ENCODE results near the gene HIPK2.

The HIPK2 gene

GRCh38 chr7:139525239-139525638 lies 252.6 kb downstream of the HIPK2 start:
- no peak for DNase-seq

GRCh38 chr7:139523968-139524815 lies 253.6 kb downstream of the HIPK2 start:
- no peak for DNase-seq

DNA sequence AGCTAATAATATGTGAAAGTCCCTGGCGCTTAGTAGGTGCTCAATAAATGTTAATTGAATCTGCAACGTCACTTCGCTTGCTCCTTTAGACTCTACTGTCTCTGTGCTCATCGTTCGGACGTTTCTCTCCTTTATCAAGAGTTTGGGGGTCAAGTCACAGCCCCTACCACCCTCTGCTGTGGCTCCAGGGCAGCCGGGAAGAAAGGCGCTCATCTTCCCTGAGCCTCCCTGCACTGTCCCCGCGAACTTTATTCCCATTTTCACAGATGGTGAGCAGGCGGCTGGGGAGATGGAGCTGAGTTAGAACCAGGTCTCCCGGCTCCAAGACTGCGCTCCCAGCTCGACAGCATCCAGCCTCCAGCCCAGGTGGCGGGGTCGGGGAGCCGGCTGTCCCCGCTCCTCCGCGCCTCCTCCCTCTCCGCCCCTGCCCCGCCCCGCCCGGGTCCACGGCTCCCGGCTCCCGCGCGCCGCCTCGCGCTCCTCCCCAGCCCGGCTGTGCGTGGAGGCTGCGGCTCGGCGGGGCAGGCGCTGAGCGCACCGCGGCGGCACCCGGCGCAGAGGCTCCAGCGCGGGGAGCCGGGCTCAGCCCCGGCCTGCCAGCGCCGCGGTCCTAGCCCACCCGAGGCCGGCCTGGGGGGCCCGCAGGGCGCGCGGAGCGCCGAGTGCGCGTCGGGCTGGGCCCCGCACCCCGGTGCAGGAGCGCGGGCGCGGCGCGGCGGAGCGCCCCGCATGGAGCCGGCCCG lies 254.4 kb downstream of the HIPK2 start, which contains the start of gene CLEC2L:
Gene CLEC2L (plus strand): TSS at position 487 of the 743 bp plus-strand sequence. CDS start 243 bp downstream, at position 730.
- DNase-seq, result peak; percentile 39

DNA sequence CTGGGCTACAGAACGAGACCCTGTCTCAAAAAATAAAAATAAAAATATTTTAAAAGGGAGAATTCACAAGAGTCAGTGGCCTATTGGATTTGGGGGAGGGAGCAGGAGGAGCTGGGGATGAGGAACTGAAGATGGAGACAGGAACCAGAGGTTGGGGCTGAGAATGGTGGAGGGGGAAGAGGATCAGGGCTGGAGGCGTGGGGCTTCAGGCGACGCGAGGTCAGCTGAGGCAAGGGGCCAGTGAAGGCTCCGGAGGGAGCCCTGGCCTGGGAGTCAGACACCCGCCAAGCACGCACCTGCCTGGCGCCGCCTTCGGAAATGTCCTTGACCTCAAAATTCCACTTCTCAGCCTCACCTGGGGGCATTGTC lies 255.0 kb downstream of the HIPK2 start:
- DNase-seq, result no peak

GRCh38 chr7:139521439-139521838 lies 256.4 kb downstream of the HIPK2 start:
- no peak for DNase-seq

GRCh38 chr7:139515266-139515665 lies 262.5 kb downstream of the HIPK2 start:
- DNase-seq, result no peak

All from NCI-H2171 (cell line).